H9 (cell line): ENCODE data around the gene DYRK1B. TPM values are rescaled to one million over a fixed set of nuclear protein-coding genes. Genes with fewer than 3 reads are reported as not detected.

Experiments used
- DNase-seq: peaks from one replicate; pipeline ENCODE4 v3.0.0-alpha.2; 2017
- H2AFZ ChIP-seq: one replicate; pipeline ENCODE4 v1.6.1; 2013; ENCODE audit warnings: mild to moderate bottlenecking, low read length, control low read depth, moderate library complexity
- H2AK5ac ChIP-seq: 2 replicates; pipeline ENCODE4 v1.6.1; 2013; ENCODE audit warnings: low read length, control low read depth, mixed read lengths; ENCODE audit not compliant: insufficient read length
- H2BK120ac ChIP-seq: one replicate; pipeline ENCODE4 v1.6.1; 2013; ENCODE audit warnings: low read depth, mild to moderate bottlenecking, low read length, control low read depth, inconsistent platforms; ENCODE audit not compliant: poor library complexity, severe bottlenecking
- H2BK12ac ChIP-seq: 2 replicates; pipeline ENCODE4 v1.6.1; 2013; ENCODE audit warnings: low read length, control low read depth, mixed read lengths, low read depth; ENCODE audit not compliant: insufficient read length
- H2BK15ac ChIP-seq: 2 replicates; pipeline ENCODE4 v1.6.1; 2013; ENCODE audit warnings: low read depth, low read length, control low read depth
- H2BK20ac ChIP-seq: one replicate; pipeline ENCODE4 v1.6.1; 2013; ENCODE audit warnings: low read depth, mild to moderate bottlenecking, low read length, control low read depth, inconsistent platforms; ENCODE audit not compliant: poor library complexity, severe bottlenecking
- H2BK5ac ChIP-seq: 2 replicates; pipeline ENCODE4 v1.6.1; 2013; ENCODE audit warnings: low read length, control low read depth, mixed read lengths; ENCODE audit not compliant: insufficient read length
- H3K14ac ChIP-seq: 2 replicates; pipeline ENCODE4 v1.6.1; 2013; ENCODE audit warnings: low read length, control low read depth; ENCODE audit not compliant: insufficient read depth
- H3K18ac ChIP-seq: 2 replicates; pipeline ENCODE4 v1.6.1; 2013; ENCODE audit warnings: low read depth, mild to moderate bottlenecking, mixed read lengths, low read length, control low read depth; ENCODE audit not compliant: insufficient read length
- H3K23ac ChIP-seq: 2 replicates; pipeline ENCODE4 v1.6.1; 2013; ENCODE audit warnings: low read length, control low read depth, mixed read lengths, low read depth; ENCODE audit not compliant: insufficient read length
- H3K23me2 ChIP-seq: 2 replicates; pipeline ENCODE4 v1.6.1; 2013; ENCODE audit warnings: low read depth, mild to moderate bottlenecking, mixed read lengths, low read length, control low read depth; ENCODE audit not compliant: insufficient read length, poor library complexity, severe bottlenecking
- H3K27ac ChIP-seq: 2 replicates; pipeline ENCODE4 v1.5.1; 2013; ENCODE audit warnings: low read length, control low read depth, mixed read lengths, low read depth; ENCODE audit not compliant: insufficient read length
- H3K27me3 ChIP-seq: 2 replicates; pipeline ENCODE4 v1.6.1; 2013; ENCODE audit warnings: low read length, control low read depth, inconsistent platforms; ENCODE audit not compliant: insufficient read depth
- H3K4ac ChIP-seq: 2 replicates; pipeline ENCODE4 v1.6.1; 2013; ENCODE audit warnings: low read depth, mild to moderate bottlenecking, control low read depth, inconsistent platforms, low read length, moderate library complexity
- H3K4me1 ChIP-seq: 2 replicates; pipeline ENCODE4 v1.6.1; 2013; ENCODE audit warnings: low read length, control low read depth, inconsistent platforms; ENCODE audit not compliant: insufficient read depth
- H3K4me2 ChIP-seq: 2 replicates; pipeline ENCODE4 v1.6.1; 2013; ENCODE audit warnings: low read length, control low read depth, mixed read lengths; ENCODE audit not compliant: insufficient read length, insufficient read depth
- H3K56ac ChIP-seq: 2 replicates; pipeline ENCODE4 v1.6.1; 2013; ENCODE audit warnings: low read depth, mild to moderate bottlenecking, mixed read lengths, low read length, control low read depth; ENCODE audit not compliant: insufficient read length
- H3K79me1 ChIP-seq: 2 replicates; pipeline ENCODE4 v1.6.1; 2013; ENCODE audit warnings: low read depth, mild to moderate bottlenecking, moderate library complexity, low read length, control low read depth, inconsistent platforms; ENCODE audit not compliant: insufficient read depth, poor library complexity, severe bottlenecking
- H3K79me2 ChIP-seq: 2 replicates; pipeline ENCODE4 v1.6.1; 2013; ENCODE audit warnings: low read length, control low read depth, inconsistent platforms; ENCODE audit not compliant: insufficient read depth
- H3K9ac ChIP-seq: 2 replicates; pipeline ENCODE4 v1.6.1; 2013; ENCODE audit warnings: low read length, control low read depth, mixed read lengths; ENCODE audit not compliant: insufficient read length; ENCODE audit errors: extremely low read depth
- H3K9me3 ChIP-seq: one replicate; pipeline ENCODE4 v1.6.1; 2013; ENCODE audit warnings: low read depth, low read length, inconsistent platforms; ENCODE audit not compliant: control insufficient read depth
- H3T11ph ChIP-seq: one replicate; pipeline ENCODE4 v1.6.1; 2013; ENCODE audit warnings: mild to moderate bottlenecking, low read length, control low read depth, inconsistent platforms
- H4K20me1 ChIP-seq: one replicate; pipeline ENCODE4 v1.6.1; 2013; ENCODE audit not compliant: control insufficient read depth, insufficient read length, insufficient read depth
- H4K5ac ChIP-seq: 2 replicates; pipeline ENCODE4 v1.6.1; 2013; ENCODE audit warnings: low read depth, mild to moderate bottlenecking, mixed read lengths, low read length, control low read depth; ENCODE audit not compliant: insufficient read length
- H4K8ac ChIP-seq: replicated peaks from 2 replicates; pipeline ENCODE4 v1.6.1; 2013; ENCODE audit warnings: low read length, control low read depth, mixed read lengths, low read depth; ENCODE audit not compliant: insufficient read length
- H4K91ac ChIP-seq: 2 replicates; pipeline ENCODE4 v1.6.1; 2013; ENCODE audit warnings: low read depth, mild to moderate bottlenecking, moderate library complexity, mixed read lengths, low read length, control low read depth; ENCODE audit not compliant: insufficient read length
- H3K27ac Mint-ChIP-seq, 3 experiments: 2 replicates in 2 of 3; 3 replicates in 1 of 3; pipeline ENCODE4 v1.8.0; 2020 to 2021; ENCODE audit warnings: mixed read lengths in 3 of 3, mild to moderate bottlenecking in 1 of 3, moderate library complexity in 1 of 3
- H3K27me3 Mint-ChIP-seq: 2 replicates; pipeline ENCODE4 v1.8.0; 2021; ENCODE audit warnings: low read depth, mild to moderate bottlenecking, moderate library complexity, mixed read lengths
- H3K36me3 Mint-ChIP-seq, 3 experiments: 2 replicates in 2 of 3; 3 replicates in 1 of 3; pipeline ENCODE4 v1.8.0; 2020 to 2021; ENCODE audit warnings: low read depth in 3 of 3, mixed read lengths in 3 of 3; ENCODE audit not compliant: insufficient read depth in 1 of 3
- H3K4me1 Mint-ChIP-seq, 2 experiments: 2 replicates each; pipeline ENCODE4 v1.8.0; 2020; ENCODE audit warnings: mixed read lengths in 2 of 2
- H3K4me3 Mint-ChIP-seq, 2 experiments: 2 replicates in 1 of 2; 3 replicates in 1 of 2; pipeline ENCODE4 v1.8.0; 2020 to 2021; ENCODE audit warnings: mild to moderate bottlenecking in 2 of 2, mixed read lengths in 2 of 2, moderate library complexity in 1 of 2
- H3K9me3 Mint-ChIP-seq, 2 experiments: 2 replicates in 1 of 2; 3 replicates in 1 of 2; pipeline ENCODE4 v1.8.0; 2020; ENCODE audit warnings: mild to moderate bottlenecking in 2 of 2, mixed read lengths in 2 of 2, moderate library complexity in 1 of 2
- WGBS: extraction: QIAGEN DNeasy Blood & Tissue Kit; methylation state at CpG from one replicate; pipeline ENCODE4 v1.1.7; 2013; ENCODE audit warnings: missing lambda C conversion rate, low lambda C conversion rate, mixed read lengths; ENCODE audit not compliant: insufficient read length; ENCODE audit errors: extremely low coverage; 5-methylcytosine and 5-hydroxymethylcytosine counted together
- total RNA-seq: library from RNA; stranded (reverse); gene quantifications from 2 replicates; pipeline ENCODE4 v1.2.1, GENCODE V29; 2021
- TF ChIP-seq, protein P1 (sequence below): fragments of 200-600 bp; sonication (generic); conservative IDR thresholded peaks from 3 replicates; pipeline ENCODE4 v1.8.0; 2021; ENCODE audit warnings: antibody characterized with exemption, mild to moderate bottlenecking

The DYRK1B gene
- total RNA-seq, 1 experiment from 2014 or later: 14.3 TPM

DNA sequence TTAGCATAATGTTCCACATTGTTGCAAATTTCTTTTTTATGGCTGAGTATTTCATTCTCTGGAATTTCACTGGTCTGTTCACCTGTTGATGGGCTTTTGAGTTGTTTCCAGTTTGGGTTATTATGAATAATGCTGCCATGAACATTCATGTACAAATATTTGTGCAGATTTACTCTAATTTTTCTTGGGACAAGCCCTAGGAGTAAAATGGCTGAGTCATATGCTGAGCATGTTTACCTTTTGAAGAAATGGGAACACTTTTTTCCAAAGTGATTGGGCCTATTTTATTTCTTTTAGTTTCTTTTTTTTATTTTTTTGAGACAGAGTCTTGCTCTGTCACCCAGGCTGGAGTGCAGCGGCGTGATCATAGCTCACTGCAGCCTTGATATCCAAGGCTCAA lies 16.9 kb upstream of the DYRK1B start:
- no peaks in the 10 kb centered on the region for H3K9me3 ChIP-seq
- no peak overlapping the region for H2BK15ac ChIP-seq
- DNase-seq: no peak
- H3T11ph ChIP-seq: no peak overlapping the region
- H3K18ac ChIP-seq: no peak overlapping the region
- no peak overlapping the region for H3K14ac ChIP-seq
- H3K27me3 Mint-ChIP-seq: peaks cover 8% of the 10 kb centered on the region
- no peaks in the 10 kb centered on the region for H4K20me1 ChIP-seq
- H2BK5ac ChIP-seq: no peak overlapping the region
- no peak overlapping the region for H2AFZ ChIP-seq
- no peak overlapping the region for H2AK5ac ChIP-seq
- no peaks in the 10 kb centered on the region for H3K27me3 ChIP-seq
- H2BK20ac ChIP-seq: no peak overlapping the region
- no peak overlapping the region for H3K23ac ChIP-seq
- no peak overlapping the region for H4K91ac ChIP-seq
- peaks cover 18 to 19% of the 10 kb centered on the region in 2 experiments for H3K4me1 Mint-ChIP-seq
- TF ChIP-seq, protein P1, sequence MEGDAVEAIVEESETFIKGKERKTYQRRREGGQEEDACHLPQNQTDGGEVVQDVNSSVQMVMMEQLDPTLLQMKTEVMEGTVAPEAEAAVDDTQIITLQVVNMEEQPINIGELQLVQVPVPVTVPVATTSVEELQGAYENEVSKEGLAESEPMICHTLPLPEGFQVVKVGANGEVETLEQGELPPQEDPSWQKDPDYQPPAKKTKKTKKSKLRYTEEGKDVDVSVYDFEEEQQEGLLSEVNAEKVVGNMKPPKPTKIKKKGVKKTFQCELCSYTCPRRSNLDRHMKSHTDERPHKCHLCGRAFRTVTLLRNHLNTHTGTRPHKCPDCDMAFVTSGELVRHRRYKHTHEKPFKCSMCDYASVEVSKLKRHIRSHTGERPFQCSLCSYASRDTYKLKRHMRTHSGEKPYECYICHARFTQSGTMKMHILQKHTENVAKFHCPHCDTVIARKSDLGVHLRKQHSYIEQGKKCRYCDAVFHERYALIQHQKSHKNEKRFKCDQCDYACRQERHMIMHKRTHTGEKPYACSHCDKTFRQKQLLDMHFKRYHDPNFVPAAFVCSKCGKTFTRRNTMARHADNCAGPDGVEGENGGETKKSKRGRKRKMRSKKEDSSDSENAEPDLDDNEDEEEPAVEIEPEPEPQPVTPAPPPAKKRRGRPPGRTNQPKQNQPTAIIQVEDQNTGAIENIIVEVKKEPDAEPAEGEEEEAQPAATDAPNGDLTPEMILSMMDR: no peak
- no peak overlapping the region for H3K4me3 Mint-ChIP-seq
- no peak overlapping the region for H2BK12ac ChIP-seq
- H3K4me1 ChIP-seq: peaks cover 4% of the 10 kb centered on the region; the same call in 1 of the 2 replicates
- H3K9ac ChIP-seq: no peak overlapping the region
- no CpG with 5 or more reads among the region's 2 CpGs for WGBS
- no peak overlapping the region for H4K5ac ChIP-seq
- H3K9me3 Mint-ChIP-seq: no peaks in the 10 kb centered on the region
- no peak overlapping the region for H3K4ac ChIP-seq
- no peak overlapping the region for H2BK120ac ChIP-seq
- no peak overlapping the region for H3K4me2 ChIP-seq
- no peak overlapping the region for H3K56ac ChIP-seq
- no peaks in the 10 kb centered on the region for H3K79me1 ChIP-seq
- H3K79me2 ChIP-seq: peaks cover 2% of the 10 kb centered on the region; the same call in 1 of the 2 replicates
- no peak overlapping the region for H3K27ac Mint-ChIP-seq
- peaks cover 4% of the 10 kb centered on the region for H3K23me2 ChIP-seq
- H3K36me3 Mint-ChIP-seq: no peaks in the 10 kb centered on the region; a peak in 1 of 7 replicates
- H4K8ac ChIP-seq: no peak overlapping the region
- no peak overlapping the region for H3K27ac ChIP-seq
